Measurements from ENCODE around the gene ITPR1.

DNA sequence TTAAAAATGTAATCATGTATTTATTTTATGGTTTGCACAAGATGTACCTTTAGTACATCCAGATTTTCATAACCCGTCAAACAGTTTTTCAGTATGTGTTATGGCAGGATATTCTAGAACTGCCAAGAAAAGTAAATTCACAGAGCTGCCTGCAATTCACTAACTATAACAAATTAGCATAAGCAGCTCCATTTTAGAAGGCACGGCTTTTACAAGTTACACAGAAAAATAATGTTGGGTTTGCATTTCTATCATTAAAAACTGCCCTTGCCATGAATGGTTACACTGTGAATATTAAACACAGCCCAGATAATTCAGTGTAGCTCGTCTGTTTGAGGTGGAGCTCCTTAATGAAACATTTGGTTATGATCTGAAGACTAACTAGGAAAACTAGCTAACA lies 391.7 kb downstream of the ITPR1 start:
- no peak for TF ChIP-seq POLR2A (IDR thresholded peaks at IDR 0.05)
- TF ChIP-seq, protein P1, sequence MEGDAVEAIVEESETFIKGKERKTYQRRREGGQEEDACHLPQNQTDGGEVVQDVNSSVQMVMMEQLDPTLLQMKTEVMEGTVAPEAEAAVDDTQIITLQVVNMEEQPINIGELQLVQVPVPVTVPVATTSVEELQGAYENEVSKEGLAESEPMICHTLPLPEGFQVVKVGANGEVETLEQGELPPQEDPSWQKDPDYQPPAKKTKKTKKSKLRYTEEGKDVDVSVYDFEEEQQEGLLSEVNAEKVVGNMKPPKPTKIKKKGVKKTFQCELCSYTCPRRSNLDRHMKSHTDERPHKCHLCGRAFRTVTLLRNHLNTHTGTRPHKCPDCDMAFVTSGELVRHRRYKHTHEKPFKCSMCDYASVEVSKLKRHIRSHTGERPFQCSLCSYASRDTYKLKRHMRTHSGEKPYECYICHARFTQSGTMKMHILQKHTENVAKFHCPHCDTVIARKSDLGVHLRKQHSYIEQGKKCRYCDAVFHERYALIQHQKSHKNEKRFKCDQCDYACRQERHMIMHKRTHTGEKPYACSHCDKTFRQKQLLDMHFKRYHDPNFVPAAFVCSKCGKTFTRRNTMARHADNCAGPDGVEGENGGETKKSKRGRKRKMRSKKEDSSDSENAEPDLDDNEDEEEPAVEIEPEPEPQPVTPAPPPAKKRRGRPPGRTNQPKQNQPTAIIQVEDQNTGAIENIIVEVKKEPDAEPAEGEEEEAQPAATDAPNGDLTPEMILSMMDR (IDR thresholded peaks at IDR 0.05): no peak
